ENCODE data around the gene RAB11B.

Gene RAB11B

DNA sequence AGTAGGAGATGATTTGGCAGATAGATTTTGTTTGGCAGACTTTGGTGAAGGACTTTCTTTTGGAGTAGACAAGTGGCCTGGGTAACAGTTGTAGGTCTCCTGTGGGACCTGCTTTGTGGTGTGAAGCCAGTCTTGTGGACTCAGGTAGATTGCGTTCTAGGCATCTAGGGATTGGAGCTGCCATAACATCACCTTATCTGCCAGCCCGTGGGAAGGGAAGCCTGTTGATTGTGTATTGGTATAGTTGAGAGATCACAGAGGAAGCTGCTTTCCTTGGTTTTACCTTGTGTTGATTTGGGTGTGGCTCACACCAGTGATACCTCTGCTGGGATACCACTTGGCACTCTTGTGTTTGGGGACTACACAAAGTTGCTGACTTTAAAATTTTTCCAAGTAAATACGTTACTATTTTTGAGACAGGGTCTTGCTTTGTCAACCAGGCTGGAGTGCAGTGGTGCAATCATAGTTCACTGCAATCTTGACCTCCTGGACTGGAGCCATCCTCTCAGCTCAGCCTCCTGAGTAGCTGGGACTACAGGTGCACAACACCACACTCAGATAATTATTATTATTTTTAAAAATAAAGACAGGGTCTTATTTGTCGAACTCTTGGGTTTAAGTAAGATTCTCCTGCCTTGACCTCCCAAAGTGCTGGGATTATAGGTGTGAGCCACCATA lies 62.4 kb downstream of the RAB11B start:
- TF ChIP-seq, protein P1, sequence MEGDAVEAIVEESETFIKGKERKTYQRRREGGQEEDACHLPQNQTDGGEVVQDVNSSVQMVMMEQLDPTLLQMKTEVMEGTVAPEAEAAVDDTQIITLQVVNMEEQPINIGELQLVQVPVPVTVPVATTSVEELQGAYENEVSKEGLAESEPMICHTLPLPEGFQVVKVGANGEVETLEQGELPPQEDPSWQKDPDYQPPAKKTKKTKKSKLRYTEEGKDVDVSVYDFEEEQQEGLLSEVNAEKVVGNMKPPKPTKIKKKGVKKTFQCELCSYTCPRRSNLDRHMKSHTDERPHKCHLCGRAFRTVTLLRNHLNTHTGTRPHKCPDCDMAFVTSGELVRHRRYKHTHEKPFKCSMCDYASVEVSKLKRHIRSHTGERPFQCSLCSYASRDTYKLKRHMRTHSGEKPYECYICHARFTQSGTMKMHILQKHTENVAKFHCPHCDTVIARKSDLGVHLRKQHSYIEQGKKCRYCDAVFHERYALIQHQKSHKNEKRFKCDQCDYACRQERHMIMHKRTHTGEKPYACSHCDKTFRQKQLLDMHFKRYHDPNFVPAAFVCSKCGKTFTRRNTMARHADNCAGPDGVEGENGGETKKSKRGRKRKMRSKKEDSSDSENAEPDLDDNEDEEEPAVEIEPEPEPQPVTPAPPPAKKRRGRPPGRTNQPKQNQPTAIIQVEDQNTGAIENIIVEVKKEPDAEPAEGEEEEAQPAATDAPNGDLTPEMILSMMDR (IDR thresholded peaks at IDR 0.05; ENCODE audit: control insufficient read depth, insufficient read depth, low read depth, low read length, missing control alignments), result no peak
- no peak overlapping the region for H3K4me3 ChIP-seq (ENCODE audit: control insufficient read depth, low read depth, low read length)
- DNase-seq (ENCODE audit: low read depth), result no peak

DNA sequence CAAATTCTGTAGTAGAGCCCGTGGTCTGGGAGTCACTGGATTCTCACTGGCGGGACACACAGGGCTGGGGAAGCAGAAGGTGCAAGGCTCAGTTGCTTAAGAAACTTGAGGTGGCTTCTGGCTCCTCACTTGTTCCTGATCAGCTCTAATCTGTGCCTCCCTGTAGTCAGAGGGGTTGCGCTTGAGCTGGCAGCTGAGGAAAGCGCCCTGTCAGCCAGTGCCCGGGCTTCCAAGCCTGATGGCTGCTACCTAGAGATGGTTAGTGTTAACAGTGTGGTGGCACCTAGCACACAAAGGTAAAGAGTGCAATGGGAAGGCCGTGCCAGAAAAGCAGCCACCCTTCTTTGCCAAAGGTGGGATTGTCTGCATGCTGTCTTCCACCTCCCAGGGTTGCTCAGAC lies 63.5 kb downstream of the RAB11B start:
- DNase-seq (ENCODE audit: low read depth), result no peak
- TF ChIP-seq, protein P1 (IDR thresholded peaks at IDR 0.05; ENCODE audit: control insufficient read depth, insufficient read depth, low read depth, low read length, missing control alignments), result no peak
- no peak overlapping the region for H3K4me3 ChIP-seq (ENCODE audit: control insufficient read depth, low read depth, low read length)
